Stimulated activated CD4-positive, alpha-beta T cell treated with anti-CD3 and anti-CD28 coated beads, Interleukin-2, amount 100 ng/mL, for 48 hours (primary cell): ENCODE results near the gene PADI3.

Source experiments
- DNase-seq, 2 donors: peaks; one replicate each; pipeline ENCODE4 v3.0.0-alpha.2; 2020

Gene PADI3

DNA sequence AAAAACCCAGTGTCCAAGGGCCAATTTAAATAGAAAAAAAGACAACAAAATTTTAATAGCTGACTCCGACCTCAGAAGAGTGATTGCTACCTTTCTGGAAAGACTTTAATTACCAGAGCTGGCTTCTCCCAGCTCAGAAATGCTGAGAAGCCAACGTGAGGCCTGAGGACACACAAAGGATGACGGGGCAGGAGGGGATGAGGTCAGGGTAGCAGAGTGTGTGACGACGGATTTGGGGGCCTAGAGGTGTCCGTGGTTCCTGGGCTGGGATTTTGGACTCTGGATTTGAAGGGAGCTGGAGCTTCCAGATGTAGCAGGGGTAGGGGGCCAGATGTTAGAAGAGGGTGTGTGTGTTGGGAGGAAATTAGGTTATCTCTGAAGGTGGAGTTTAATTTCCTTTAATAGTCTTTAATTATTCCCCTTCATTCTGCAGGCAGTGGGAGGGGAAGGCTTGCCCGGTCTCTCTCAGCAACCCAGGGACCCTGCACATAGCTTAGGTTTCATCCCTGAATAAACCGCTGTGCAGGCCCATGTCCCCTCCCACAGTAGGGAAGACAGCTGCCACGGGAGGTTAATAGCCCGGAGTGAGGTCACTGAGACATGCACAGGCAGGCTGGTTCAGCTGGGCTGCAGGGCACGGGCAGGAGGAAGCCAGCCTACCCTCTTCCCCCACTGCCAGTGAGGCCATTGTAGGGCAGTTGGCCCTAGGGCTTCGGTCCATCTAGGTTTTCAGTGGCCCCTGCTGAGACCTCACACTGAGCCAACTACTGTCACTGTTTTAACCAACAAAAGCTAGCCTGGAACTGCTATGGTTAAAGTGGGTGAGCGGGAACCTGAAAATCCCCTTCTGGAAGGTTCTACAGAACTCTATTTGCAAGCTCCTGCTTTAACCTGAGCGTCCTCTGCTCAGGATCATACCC is 3.8 kb upstream of the PADI3 start:
- DNase-seq = no peak

DNA sequence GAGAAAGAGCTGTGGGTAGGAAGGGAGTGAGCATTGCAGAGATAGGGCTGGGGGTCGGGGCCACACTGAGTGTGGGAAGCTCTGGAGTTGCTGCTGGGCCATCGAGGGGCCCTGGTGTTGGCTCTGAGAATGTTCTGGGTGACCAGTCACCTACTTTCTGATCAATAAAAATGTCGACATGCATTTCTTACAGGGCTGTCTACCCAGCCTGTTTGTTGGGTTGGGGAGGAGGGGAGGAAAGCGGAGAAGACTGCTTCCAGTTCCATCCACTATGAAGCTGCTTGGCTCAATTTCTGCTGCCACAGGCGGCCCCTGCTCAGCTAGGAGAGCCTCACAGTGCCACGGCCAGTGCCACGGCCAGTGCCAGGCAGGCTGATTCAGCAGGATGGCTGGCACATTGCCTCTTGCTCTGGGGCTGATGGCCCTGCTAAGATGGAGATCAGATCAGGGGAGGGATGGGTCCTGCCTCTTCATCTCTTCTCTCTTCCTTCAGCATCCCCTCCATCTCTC is 3.0 kb upstream of the PADI3 start:
- DNase-seq = no peak

DNA sequence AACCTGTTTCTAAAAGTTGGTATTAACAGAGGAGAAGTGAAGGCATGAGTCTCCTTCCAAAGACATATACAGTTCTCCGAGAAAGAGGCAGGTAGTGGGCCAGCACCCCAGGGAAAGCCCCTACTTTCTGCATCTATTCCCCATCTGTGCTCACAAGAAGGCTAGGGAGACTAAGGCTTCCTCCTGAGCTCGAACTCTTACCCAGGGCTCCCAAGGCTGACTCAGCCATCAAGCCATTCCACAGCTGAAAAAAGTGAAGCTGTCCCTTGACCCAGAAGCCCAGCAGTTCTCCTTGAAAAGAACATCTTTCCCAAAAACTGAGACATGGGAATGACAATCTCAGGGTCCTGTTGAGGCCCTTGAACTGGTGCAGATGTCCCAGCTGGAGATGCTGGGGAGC is 1.9 kb upstream of the PADI3 start:
- DNase-seq = no peak

DNA sequence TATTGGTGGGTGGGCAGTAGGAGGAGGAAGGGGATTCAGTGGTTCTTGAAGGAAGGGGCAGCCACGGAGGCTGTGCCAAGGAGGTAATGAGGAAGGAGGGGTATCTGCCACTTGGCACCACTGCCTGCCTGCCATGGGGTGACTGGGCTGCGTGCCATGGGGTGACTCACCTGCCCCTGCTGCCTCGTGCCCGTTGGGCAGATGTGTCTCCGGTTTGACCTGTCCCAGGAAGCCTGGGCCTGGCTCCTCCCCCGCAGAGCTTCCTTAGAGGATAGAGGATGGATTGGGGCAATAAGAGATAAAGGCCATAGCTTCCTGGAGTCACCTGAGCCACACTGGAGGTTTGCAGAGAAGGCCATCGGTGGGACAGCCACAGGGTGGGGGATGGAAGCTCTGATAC is 1.7 kb downstream of the PADI3 start:
- no peak for DNase-seq

DNA sequence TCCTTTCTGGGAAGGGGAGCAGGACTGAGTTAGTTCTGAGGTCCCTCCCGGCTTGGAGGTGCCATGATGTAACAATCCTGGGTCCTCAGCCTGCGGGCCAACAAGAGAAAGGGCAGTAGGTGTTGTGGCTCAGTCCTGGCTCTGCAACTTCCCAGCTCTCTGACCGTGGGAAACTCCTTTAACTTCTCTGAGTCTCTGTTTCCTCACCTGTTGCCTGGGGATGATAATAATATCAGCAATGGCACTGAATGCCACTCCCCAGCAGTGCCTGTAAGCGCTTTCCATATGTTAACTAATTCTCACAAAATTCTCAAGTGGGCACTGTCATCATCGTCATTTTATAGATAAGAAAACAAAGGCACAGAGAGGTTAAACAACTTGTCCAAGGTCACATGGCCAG is 2.3 kb downstream of the PADI3 start:
- no peak for DNase-seq

DNA sequence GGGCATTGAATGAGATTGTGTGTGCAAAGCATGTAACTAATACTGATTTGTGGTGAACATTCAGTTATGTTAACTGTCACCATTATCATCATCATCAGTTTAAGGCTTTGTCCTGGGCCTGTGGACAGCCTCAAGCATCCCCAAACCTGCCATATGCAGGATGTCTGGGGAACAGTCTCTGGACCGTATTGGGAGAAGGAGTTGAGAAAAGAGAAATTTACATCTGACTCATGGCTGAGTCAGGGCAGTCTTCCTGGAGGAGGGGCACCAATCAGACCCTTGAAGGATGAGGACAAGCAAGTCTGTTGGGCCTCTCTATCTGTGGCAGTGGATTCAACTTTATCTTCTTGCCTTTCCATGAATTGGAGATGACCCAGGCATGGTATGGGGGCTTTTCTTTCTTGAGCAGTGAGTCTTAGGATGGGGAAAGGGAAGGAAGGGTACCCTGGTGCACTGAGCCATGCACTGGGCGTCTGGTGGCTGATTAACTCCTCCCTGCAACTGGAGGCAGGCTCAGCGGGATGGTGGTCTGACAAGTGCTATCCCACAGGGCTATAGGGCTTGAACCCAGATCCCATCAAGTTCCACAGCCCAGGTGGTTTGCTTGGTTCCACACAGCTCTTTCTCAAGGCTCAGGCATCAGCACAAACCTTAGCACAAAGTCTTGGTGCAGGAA is 2.9 kb downstream of the PADI3 start:
- no peak for DNase-seq

DNA sequence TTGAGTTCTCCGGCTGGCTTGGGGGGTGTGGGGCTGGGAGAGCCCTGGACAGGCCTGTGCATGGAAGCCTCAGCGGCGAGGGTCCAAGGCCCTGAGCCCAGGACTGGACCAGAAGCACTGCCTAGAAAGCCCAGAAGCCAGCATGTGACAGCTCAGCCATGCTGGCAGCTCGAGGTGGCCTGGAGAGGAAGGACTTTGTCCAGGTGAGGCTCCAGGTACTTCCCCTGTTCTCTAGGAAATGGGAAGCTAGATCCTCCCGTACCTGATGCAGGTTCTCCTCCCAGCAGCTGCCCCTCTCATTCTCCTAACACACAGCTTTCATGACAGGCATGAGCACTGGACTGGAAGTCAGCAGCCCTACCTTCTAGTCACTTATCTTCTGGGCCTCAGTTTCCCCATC is 6.4 kb downstream of the PADI3 start:
- no peak for DNase-seq

DNA sequence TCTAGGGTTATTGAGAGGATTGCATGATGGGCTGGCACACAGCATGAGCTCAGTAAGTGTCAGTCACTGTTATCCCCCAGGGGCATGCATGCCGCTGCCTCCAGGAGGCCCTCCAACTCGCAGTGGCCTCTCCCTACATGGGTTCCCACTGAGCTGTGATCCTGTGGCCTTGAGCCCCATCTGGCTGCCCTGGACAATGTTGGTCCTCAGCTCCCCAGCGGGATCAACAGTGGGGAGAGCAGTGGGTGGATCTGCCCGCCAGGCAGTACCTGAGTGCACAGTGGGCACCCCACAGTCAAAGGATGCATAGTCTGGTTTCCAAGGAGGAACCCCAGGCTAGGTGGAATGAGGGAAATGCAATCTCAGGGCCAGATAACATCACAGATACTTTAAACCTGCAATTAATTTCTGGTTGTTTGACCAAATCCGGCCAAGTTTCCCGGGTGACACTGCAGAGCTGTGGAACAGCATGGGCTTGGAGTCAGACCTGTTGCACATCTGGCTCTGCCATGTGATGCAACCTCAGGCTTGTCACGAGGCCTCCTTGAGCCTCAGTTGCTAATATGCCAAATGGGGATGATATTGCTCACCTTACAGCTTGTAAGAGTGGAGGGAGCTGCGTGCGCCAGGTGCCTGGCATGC is 9.3 kb downstream of the PADI3 start:
- DNase-seq = no peak

DNA sequence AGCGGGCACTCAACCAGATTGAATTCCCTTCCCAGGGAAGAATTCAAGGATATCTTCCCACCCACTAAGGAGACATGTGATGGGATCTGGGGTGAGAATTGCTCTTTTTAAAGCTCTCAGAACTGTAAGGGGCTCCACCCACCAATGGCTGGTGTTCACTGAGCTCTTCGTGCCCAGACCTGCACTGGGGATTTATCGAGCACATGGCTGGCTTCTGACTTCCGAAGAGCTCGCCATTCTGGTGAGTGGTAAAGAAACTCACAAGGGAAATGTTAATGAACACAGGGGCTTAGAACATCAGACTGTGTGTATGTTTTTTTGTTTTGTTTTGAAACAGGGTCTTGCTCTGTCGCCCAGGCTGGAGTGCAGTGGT is 9.8 kb downstream of the PADI3 start:
- DNase-seq = no peak

DNA sequence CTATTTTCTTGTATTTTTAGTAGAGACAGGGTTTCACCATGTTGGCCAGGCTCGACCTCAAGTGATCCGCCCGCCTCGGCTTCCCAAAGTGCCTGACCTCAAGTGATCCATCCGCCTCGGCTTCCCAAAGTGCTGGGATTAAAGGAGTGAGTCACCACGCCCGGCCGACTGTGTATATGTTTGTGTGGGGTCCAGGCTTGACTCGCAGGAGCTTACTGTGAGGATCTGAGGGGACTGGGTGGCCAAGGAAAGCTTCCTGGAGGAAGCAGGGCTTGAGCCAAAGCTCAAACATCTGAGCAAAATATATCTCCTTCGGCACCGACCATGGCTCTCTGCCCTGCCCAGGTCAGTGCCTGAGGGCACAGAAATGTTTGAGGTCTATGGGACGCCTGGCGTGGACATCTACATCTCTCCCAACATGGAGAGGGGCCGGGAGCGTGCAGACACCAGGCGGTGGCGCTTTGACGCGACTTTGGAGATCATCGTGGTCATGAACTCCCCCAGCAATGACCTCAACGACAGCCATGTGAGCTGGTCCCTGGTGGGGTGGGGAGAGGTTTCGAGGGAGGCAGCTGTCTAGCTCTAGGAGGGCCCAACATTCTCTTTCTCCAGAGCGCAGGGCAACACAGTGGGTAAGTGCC is 10.5 kb downstream of the PADI3 start:
- no peak for DNase-seq

DNA sequence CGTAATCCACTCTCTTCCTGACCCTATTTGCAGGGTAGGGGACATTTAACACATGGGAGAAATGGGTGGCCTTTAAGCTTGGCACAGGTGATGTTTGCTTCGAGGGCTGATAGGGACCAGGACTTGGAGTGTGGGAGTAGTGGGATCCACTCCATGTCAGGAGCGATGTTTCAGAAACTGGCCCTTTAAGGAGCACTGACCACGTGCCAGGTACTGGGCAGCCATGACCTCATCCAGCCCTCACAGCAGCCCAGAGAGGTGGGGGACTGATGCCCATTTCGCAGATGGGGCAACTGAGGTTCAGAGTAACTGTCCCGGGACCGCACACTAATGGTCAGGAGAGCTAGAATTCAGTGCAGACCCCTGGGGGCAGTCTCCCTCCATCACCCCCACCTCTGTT is 11.4 kb downstream of the PADI3 start:
- no peak for DNase-seq

DNA sequence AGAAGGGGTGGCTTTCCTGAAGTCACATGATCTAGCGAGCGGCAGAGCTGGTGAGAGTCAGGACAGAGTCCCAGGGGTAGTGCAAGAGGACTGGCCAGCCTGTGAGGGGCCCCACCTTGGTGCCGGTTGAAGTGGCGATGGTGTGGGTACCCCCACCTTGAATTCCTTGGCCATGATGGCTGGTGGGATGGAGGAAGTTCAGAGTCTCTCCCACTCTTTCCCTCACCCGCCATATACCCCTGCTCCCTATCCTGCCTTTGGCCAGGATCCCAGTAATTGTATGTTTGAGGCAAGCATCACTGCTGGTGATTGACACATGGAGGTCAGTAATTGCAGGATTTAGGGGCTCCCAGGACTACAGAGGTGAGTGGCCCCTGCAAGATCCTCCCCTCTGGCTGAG is 11.8 kb downstream of the PADI3 start:
- no peak for DNase-seq

DNA sequence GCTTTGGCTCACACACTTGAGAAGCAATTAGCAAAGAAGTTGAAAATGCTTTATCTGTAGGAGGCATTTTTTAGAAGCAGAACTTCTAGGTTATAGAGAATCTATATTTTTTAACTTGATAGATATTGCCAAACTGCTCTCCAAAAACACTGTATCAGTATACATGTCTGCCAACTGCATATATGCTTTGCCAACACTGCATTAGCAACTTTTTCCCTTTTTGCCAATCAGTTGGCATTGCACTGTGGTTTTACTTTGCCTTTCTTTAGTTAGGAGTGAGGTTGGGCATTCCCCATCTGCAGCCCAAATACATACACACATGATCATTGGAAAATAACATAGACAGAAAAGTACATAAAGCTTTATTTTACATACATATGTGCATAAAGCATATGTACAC is 15.0 kb downstream of the PADI3 start:
- DNase-seq = no peak

DNA sequence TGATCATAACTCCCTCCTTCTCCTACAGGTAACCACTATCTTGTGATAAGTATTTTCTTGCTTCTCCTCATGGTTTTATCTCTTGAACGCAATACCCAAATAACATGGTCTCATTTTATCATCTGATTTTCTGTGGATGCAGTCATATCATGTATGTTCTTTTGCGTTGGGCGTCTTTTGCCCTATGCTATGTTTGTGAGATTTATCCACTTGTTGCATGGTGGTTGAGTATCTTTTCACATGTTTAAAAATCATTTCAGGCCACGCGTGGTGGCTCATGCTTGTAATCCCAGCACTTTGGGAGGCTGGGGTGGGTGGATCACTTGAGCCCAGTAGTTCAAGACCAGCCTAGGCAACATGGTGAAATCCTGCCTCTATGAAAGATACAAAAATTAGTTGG is 15.6 kb downstream of the PADI3 start:
- DNase-seq = no peak

DNA sequence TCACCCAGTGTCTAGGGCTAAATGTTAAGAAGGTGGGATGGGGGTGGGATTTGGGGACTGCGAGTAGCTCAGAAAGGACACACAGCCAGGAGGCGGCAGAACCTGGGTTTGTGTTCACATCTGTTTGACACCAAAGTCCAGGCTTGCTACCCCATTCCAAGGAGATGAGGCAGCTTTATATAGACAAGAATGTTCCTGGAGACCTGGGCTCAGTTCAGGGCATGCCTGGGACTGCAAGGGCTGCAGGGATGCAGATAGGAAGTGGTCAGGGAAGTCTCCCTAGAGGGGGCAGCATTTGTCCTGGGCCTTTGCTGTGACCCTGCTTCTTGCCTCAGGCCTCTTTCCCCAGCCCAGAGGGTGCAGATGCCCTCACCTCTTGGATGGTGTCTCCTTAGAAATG is 16.3 kb downstream of the PADI3 start:
- DNase-seq = no peak

DNA sequence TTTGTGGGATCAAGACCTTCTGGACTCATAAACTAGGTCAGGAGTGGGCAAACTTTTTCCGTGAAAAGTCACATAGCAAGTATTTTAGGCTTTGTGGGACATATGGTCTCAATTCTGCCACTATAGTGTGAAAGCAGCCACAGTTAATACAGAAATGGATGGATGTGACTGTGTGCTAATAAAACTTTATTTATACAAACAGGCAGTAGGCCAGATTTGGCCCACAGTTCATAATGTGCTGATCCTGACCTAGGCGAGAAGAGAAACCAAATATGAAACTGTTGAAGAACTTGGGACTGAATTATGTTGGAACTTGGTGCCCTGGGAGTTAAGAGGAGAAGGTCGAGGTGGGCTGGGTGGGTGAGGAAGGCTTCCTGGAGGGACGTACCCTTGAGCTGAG is 17.1 kb downstream of the PADI3 start:
- no peak for DNase-seq

DNA sequence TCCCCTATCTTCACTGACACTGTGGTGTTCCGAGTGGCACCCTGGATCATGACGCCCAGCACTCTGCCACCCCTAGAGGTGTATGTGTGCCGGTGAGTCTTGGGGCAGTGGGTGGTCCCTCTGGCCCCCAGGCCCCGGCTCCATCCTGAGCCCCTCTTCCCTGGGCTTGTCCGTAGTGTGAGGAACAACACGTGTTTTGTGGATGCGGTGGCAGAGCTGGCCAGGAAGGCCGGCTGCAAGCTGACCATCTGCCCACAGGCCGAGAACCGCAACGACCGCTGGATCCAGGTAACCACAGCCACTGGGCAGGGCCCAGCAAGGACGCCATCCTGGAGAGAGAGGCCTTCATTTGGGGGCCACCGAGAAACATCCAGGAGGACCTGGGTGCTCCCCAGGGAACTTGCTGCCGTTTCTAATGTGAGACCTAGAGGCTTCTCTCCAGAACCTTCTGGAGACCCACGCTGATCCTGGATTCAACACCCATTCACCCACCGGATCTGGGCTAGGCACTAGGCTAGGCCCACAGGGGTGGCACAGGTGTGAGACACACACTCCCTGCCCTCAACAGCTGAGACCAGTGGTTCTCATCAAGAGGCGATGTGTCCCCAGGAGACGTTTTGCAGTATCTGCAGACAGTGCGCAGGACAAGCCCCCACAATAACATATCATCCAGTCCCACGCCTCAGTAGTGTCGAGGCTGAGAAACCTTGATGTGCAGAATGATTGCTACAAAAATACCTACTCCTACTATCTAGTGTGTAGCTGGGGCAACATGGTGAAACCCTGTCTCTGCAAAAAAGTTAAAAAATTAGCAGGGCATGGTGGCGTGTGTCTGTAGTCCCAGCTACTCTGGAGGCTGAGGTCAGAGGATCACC is 22.2 kb downstream of the PADI3 start:
- no peak for DNase-seq

DNA sequence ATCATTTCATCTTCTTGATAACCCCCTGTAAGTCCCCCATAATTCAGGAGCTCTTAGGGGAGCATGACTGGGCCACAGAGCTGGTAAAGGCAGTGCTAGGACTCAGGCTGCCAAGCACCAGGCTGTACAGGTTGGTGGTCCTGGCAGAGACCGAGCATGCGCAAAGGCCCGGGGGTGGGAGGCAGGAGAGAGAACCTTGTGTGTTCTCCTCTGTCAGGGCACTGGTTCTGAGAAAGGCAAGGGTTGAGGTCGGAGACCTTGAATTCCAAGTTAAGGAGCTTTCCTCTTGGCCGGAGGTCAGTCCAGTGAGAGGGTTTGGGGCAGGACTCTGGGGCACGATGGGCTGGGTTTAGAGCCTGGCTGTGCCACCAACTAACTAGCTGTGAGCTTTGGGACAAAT is 23.2 kb downstream of the PADI3 start:
- no peak for DNase-seq

DNA sequence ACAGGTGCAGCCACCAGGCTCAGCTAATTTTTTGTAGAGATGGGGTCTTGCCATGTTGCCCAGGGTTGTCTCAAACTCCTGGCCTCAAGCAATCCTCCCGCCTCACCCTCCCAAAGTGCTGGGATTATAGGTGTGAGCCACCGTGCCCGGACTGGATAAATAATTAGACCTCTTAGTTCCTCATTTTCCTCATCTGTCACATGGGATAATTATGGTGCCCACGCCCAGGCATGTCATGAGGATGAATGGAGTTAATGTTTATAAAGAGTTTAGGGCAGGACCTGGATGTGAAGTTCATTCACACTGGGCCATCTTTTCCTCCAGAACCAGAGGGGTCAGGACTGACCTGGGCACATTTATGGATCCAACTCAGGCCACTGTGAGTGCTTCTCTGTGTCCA is 23.7 kb downstream of the PADI3 start:
- no peak for DNase-seq

DNA sequence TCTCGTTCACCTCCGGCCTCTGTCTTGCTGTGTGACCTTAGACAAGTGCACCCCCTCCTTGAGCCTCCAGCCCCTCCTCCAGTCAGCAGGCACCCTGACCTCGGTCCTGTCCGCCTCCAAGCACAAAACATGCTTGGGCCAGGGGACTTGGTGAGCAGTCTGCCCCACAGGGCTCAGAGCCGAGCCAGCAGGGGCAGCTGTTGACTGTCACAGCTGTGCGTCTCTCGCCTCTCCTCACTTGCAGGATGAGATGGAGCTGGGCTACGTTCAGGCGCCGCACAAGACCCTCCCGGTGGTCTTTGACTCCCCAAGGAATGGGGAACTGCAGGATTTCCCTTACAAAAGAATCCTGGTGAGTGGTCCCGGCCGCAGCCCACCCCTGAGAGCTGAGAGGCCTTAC is 24.2 kb downstream of the PADI3 start:
- DNase-seq = no peak

DNA sequence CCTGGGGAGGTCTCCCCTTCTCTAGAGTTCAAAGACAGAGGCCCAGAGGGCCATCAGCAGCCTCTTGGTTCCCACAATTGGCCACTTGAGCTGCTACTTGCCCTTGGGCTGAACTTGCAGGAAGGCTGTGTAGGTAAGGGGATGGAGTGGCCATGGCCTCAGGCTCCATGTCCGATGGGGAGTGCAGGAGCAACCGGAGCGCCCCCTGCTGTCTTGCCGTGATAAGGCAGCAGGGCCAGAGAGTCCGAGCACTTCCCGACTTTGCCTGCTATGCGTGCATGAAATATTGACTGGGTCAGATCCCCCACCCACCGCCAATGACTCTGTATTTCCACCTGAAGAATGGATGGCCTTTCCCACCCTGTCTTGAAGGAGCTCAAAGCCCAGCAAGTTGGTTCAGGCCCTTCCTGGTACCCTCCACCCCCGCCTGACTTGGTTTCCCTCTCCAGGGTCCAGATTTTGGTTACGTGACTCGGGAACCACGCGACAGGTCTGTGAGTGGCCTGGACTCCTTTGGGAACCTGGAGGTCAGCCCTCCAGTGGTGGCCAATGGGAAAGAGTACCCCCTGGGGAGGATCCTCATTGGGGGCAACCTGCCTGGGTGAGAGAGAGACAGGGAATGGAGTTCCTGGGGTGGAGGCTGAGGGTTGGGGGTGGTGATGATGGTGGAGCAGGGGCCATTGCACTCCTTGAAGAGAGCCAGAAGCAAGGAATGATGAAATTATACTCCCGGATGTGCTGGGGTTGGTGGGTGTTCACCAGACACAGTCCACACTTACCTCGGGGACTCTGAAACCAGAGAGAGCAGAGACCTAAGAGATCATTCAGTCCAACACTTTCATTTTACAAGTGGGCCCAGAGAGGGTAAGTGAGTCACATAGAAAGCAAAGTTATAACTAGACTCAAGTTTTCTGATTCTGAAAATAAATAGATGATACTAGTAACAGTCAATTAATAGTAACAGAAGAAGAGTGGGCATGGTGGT is 25.6 kb downstream of the PADI3 start:
- peak; percentile 43 to 54 for DNase-seq
